ENCODE data around the gene CDYL2.

DNA sequence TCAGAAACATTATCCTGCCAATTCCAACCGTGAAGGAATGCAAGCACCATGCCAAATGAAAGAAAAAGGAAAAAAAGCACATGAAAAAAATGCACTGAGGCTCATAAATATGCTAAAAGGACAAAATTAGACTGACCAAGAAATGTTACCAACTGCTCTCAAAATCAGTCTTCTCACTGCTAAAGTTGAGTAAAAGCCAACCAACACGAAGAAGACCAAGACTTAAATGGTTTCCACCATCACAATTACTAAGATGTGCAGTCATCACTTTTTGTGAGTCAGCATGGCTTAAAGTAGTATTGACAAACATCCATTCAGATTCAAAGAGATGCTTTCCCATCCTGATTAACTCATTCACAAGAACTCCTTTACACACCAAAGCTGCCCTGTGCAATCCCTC, 16.4 kb downstream of the CDYL2 start:
- TF ChIP-seq, protein P1, sequence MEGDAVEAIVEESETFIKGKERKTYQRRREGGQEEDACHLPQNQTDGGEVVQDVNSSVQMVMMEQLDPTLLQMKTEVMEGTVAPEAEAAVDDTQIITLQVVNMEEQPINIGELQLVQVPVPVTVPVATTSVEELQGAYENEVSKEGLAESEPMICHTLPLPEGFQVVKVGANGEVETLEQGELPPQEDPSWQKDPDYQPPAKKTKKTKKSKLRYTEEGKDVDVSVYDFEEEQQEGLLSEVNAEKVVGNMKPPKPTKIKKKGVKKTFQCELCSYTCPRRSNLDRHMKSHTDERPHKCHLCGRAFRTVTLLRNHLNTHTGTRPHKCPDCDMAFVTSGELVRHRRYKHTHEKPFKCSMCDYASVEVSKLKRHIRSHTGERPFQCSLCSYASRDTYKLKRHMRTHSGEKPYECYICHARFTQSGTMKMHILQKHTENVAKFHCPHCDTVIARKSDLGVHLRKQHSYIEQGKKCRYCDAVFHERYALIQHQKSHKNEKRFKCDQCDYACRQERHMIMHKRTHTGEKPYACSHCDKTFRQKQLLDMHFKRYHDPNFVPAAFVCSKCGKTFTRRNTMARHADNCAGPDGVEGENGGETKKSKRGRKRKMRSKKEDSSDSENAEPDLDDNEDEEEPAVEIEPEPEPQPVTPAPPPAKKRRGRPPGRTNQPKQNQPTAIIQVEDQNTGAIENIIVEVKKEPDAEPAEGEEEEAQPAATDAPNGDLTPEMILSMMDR (IDR thresholded peaks at IDR 0.05; ENCODE audit: low read depth, low read length, poor library complexity, severe bottlenecking) = no peak
- TF ChIP-seq EZH2phosphoT487 (IDR thresholded peaks at IDR 0.05; ENCODE audit: borderline replicate concordance, low read length) = no peak

Data from DOHH2 (cell line).